Epidermal melanocyte (primary cell): ENCODE data around the gene SASH3.
"Not testable (repeated sequence)": the region's sequence is repeated elsewhere in the genome, so short reads cannot be mapped to it uniquely, and the experiment has no call there.

Experiments
- DNase-seq: peaks from one replicate; pipeline ENCODE4 v3.0.0; 2011; ENCODE audit warnings: low spot score; ENCODE audit not compliant: insufficient read length

Gene SASH3

GRCh38 chrX:129779747-129780146 is at the start of gene SASH3:
TSS of gene SASH3 (plus strand) at chrX:129779949. CDS start at chrX:129780098, 149 bp downstream.
- no peak for DNase-seq

DNA sequence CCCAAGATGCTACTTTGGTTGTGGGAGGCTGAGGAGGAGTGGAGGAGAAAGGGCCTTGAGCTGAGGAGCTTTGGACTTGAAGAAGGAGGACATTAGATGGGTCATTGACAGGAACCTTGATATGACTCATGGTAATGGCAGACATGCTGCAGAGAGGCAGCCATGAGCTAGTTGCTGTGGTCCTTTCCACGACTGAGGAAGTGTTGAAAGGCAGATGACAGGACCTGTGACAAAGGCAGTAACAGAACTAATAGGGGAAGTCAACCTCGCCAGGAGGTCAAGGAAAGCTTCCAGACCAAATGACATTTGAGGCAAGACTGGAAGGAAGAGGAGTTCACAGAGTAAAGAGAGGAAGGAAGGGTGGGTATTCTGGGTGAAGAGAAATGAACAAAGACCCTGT is 48.5 kb upstream of the SASH3 start:
- no peak for DNase-seq

DNA sequence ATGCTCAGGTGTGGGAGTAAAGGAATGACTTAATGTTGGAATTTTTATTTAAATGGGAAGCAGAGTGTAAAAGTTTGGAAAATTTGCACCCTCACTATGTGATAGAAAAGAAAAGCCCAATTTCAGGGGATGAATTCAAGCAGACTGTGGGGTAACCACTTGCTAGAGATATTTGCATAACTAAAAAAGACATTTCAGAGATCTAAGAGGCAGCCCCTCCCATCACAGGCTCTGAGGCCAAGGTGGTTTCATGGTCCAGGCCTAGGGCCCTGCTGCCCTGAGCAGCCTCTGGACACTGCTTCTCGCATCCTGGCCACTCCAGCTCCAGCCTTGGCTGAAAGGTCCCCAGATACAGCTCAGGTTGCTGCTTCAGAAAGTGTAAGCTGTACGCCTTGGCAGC is 46.9 kb upstream of the SASH3 start:
- DNase-seq = no peak

GRCh38 chrX:129733335-129733734 is 46.4 kb upstream of the SASH3 start:
- DNase-seq = no peak

DNA sequence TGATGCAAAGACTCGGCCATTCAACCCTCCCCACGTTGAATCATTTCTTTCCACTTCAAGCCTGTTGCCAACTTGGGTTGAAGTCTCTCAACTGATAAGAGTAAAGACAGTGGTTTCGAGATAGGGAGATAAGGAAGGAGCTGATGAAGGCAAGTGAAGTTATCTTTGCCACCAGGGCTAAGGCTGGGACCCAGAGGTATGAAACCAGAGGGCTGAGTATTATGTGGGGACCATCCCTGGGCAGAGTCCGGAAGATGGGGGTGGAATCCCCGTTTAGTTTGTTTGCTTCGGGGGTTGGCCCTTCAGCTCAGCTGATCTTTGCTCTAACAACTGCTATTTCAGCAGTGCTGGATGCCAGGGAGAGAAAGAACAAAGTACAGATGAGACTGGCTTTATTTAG is 43.3 kb upstream of the SASH3 start:
- DNase-seq = no peak

DNA sequence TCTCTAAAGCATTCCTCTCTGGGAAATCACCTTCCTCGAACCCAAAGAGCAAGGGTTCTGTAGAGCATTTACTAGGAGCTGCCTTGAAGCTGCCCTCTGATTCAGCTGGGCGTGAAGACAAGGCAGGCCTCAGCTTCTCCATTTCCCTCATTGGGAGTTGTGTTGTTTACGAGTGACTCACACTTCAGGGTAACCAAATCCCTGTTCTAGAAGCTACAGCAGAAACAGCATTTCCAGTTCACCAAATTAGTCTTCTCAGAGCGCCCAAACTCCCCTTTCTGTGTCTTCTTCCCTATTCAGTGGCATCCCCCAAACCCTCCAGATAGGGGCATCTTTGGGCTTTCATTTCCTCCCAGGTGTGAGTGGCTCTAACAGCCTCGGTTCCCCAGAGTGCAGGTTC is 41.8 kb upstream of the SASH3 start:
- DNase-seq = no peak

DNA sequence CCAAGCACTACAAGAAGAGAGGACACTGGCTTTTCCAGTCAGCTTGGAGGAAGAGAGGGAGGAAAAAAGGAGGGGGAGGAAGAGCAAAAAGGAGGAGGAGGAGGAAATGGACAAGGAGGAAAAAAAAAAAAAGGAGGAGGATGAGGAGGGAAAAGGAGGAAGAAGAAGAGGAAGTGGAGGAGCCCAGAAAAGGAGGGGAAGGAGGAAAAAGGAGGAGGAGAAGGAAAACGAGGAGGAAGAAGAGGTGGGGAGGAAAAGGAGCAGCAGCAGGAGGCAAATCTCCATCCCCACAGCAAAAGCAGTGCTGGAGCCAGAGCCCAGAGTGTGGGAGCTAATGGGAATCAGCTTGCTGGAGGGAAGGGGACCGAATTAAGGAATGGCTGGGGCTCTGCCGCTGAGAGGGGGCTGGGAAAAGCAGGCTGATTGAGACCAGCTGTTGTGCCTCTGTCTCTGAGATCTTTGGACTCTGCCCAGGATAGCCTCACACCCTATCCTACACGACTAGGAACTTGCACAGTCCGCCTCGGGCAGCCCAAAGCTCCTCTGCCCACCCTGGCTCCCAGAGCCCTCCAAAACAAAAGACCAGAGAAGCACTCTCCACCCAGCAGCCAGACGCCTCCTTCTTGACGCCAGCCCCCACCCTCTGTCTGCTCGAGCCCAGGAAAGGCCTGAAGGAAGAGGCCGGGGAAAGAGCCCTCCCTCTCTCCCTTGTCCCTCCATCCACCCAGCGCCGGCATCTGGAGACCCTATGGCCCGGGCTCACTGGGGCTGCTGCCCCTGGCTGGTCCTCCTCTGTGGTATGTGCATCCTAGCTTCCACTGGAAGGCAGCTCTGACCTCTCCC is 41.1 kb upstream of the SASH3 start, which contains the start of gene XPNPEP2:
TSS of gene XPNPEP2 (plus strand) at position 514 of the 843 bp plus-strand sequence. CDS start at position 749, 235 bp downstream.
- DNase-seq = peak; percentile 38

DNA sequence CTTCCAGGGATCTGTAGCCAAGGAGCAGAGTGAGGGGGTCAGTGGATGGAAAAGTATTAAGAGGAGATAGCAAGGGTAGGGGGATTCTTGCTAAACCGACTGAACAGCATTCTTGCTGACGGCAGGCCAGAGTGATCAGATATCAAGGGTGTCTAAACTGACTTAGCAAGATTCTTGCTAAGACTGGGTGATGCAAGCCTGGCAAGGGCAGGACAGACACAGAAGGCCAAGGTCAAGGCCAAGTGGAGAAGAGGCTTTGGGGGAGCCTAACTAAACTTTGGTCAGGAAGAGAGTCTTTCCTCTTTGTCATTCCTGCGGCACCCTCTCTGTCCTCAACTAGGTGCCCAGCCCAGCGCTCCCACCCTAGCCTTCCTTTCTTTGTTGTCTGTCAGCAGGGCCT is 40.2 kb upstream of the SASH3 start:
- DNase-seq = no peak

DNA sequence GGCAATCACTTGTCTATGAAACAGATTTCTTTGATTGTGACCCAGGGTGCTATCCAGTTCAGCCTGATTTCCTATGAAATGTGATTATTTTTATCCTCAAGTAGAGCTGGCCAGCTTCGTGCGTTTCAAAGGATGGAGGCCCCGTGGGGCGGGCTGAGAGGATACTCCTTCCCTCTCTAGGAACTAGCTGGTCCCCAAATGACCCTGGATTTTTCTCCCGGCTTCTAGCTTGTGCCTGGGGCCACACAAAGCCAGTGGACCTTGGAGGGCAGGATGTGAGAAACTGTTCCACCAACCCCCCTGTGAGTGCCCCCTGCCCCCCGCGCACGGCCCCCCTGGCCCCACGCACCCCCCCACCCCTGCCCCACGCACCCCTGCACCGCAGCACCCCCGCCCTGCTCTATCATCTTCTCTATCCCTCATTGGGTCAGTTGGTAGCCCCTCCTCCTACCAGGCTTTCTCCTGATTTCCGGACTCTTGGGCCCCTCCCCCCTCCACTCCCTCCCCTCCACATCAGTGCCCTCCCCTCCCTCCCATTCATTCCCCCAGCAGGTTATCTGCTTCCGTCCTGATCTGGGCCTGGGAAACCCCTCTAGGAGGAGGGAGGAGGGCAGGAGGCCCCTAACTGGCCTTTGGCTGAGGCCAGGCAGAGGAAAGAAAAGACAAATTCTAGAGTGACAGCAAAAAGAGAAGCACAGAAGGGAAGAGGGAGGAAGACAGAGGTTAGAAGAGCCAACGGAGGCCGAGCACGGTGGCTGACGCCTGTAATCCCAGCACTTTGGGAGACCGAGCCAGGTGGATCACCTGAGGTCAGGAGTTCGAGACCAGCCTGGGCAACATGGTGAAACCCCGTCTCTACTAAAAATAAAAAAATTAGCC is 37.6 kb upstream of the SASH3 start:
- no peak for DNase-seq

- DNase-seq = not testable (repeated sequence)
Observed at GRCh38 chrX:129742759-129743152, 37.0 kb upstream of the SASH3 start.

- DNase-seq = no peak
Observed at GRCh38 chrX:129743821-129744220, 35.9 kb upstream of the SASH3 start.

- no peak for DNase-seq
Observed at GRCh38 chrX:129744861-129745321, 34.9 kb upstream of the SASH3 start.

DNA sequence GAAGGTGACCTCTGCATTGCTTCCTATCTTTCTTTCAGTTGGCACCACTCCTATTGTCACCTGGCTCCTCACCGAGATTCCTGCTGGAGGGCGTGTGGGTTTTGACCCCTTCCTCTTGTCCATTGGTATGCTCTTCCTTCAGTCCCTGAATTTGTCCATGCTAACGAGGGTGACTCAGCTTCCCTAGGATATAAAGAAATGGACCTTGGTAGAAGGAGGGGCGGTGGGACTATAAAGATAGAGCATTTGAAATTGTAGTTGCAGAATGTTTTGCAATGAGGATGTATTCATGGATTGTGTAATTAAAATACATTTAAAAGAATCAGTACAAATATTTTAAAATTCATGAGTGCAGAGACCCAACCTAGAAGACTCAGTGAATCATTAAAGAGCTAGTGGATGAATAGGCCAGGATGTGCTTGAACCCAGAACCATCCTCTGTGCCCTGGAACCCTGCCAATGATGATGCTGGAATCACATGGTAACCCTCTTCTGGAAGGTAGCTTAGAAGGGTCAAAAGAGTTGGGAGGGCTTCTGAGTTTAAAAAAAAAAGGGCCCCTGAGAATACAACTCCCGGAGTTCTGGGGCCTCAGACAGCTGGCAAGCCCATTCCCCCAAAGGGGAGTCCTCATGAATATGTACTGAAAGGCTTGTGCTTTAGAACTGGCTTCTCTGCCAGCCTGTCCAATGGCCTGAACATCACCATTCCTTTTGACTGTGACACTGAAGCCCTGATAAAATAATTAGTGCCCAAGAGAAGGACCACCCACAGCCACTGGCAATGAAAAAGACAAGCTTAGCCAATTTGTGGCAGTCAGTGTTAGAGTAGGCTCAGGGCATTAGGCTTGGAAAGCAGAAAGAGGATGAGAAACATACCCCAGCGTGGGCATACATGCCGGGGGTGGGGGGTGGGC is 32.9 kb upstream of the SASH3 start:
- DNase-seq = no peak

GRCh38 chrX:129747533-129747932 is 32.2 kb upstream of the SASH3 start:
- DNase-seq = no peak

GRCh38 chrX:129748305-129748704 is 31.4 kb upstream of the SASH3 start:
- DNase-seq = no peak

DNA sequence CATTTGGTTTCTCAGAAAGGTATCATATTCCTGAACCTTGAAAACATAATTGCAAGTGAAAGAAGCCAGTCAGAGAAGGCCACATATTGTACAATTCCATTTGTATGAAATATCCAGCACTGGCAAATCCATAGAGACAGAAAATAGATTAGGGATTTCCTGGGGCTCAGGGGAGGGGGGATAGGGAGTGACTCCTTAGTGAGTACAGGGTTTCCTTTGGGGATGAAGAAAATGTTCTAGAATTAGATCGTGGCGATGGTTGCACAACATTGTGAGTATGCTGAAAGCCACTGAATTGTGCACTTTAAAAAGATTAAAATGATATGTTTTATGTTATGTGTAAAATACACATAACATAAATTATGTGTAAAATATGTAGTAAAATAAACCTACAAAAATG is 30.7 kb upstream of the SASH3 start:
- no peak for DNase-seq

- no peak for DNase-seq
Observed at GRCh38 chrX:129750971-129751370, 28.8 kb upstream of the SASH3 start.

DNA sequence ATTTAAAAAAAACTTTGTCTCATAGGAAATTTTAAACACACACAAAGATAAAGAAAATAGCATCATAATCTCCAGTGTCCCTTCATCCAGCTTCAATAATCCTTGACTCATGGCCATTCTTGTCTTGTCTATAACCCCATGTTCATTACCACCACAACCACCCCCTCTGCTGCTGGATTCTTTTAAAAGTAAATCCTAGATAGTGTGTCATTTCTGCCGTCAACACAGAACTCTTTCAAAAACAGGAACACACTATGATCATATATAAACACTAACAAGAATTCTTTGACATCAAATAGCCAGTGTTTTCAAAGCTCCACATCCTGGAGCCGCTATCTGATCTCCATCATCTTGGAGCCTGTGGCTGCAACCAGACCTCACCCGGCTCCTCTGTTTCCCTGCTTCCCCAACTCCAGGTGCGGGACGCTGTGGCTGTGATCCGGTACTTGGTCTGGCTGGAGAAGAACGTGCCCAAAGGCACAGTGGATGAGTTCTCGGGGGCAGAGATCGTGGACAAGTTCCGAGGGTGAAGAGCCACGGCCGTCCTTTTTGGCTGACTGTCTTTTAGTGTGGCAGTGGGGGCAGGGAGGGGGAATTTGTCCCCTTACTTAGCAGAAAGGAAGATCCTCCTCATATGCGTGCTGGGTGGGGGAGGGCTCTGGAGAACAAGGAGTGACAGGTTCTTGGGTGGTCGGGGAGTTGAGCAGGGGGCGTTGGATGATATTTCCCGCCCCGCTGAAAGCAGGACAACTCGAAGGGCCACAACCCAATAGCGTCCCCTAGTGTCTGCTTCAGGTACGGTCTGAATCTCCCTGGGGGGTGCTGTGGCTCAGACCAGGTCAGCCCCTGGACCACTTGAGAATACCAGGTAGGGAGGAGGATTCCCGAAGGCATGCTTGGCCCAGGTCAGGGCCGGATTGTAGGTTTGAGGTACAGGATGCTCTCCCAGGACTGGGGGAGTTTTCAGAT is 25.4 kb upstream of the SASH3 start:
- no peak for DNase-seq

- no peak for DNase-seq
Observed at GRCh38 chrX:129755779-129756650, 23.7 kb upstream of the SASH3 start.
